NCI-H748 (cell line): ENCODE measurements around the gene NSD2.
A peak's percentile ranks its signal among the peaks of the same experiment; 100 is the strongest.

Experiments used
- DNase-seq: peaks from one replicate; lab custom pipeline; 2025; ENCODE audit not compliant: unreplicated experiment; lab: John Stamatoyannopoulos, UW

The NSD2 gene

DNA sequence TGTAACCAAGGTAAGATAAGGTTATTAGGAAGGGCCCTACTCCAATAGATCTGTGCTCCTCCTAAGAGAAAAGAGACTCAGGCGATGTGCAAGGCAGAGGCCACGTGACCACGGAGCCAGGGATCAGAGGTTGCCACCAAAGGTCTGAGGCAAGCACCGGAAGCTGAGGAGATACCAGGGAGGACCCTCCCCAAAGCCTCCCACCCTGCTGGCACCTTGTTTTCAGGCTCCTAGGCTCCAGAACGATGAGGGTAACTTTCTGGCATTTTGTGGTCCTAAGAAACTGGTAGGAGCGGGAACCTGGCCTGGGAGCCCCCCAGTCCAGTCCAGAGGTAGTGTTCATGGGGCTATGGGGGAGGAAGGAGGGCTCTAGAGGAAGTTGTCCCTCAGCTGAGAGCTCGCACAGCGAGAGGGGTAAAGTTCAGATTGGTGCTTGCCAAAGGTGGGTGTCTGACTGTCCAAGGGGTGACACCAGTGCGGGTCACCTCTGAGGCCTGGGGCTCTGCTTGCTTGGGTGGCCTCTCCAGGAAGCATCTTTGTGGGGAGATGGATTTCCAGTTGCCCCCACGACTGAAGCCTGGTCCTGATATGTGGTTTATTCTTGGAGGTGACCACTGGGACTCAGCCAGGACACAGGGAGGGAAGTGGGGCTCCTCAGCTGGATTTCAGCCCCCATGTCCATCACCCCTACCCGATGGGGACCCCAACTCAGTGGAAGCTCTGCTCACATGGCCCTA is 7.7 kb upstream of the NSD2 start:
- no peak for DNase-seq

DNA sequence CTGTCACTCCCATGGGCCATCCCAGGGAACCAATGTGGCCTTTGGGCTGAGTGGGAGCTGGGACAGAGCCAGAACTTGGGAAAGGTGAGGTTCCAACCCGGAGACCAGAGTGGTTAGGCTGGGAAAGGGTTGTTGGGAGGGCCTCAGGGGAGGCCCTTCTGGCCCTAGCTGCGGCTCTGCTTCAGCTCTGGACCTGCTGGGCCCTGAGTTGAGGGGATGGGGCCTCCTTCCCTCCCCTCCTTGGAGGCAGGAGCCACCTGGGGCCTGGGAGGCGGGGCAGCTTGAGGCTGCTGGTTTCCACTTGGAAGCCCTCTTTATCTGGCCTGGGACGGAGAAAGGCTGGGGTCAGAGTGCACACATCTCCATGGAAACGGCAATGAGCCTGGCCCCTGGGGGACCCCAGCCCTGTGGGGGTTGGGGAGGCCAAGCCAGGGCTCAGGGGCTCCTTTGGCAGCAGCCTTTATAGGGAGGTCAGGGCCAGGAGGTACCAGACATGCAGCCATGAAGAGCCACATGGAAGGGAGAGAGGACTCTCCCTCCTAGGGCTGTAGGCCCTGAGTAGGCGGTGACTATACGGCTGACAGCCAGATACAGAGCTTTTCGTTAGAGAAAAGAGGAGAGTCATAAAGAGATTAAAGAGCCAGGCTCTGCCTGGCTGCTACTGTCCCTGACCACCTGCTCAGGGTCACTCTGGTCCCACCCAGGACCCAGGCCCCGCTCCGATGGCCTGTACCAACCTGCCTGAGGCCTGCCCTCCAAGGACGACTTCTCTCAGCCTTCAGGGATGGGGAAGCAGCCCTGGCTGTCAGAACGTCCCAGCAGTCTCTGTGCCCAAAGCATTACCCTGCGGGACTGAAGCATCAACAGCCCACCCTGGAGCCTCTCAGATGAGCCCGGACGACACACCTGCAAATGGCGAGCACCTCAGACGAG is 6.9 kb upstream of the NSD2 start:
- DNase-seq = no peak

DNA sequence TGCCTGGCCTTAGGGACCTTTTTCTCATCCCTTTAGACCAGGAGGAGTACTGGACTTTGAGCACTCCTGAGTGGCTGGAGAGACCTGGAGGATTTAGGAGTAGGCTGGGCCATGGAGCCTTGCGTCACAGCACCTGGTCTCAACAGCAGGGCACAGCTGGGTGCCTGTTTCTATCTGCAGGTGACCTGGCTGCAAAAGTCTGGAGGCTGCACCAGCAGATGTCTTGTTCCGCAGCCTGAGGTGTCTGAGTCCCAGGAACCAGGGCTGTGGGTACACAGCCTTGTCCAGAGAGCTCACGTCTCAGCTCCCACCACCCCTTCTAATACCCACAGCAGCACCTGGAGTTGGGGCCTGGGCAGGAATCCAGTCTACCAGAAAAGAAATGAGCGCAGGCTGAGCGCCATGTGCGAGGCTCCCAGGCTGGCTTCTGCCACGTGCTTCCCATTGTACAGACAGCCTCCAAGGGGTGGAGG is 5.0 kb upstream of the NSD2 start:
- no peak for DNase-seq

DNA sequence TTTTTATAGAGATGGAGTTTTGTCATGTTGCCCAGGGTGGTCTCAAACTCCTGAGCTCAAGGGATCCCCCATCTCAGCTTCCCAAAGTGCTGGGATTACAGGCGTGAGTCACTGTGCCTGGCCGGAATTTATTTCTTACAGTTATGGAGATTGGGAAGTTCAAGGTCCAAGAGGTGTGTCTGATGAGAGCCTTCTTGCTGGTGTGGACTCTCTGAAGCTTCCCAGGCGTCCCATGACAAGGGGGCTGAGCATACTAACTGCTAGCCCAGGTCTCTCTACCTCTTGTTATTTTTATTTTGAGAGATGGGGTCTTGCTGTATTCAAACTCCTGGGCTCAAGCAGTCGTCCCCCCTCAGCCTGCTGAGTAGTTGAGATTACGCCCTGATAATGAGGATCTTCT is 2.9 kb upstream of the NSD2 start:
- no peak for DNase-seq

DNA sequence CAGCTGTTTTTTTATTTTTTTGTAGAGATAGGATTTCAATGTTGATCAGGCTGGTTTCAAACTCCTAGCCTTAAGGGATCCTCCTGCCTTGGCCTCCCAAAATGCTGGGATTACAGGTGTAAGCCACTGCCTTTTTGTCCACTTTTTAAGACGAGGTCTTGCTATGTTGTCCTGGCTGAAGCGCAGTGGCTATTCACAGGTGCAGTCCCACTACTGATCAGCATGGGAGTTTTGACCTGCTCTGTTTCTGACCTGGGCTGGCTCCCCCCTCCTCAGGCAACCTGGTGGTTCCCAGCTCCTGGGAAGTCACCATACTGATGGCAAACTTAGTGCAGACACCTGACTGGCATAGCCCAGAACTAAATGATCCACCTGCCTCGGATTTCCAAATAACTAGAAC is 2.3 kb upstream of the NSD2 start:
- no peak for DNase-seq

DNA sequence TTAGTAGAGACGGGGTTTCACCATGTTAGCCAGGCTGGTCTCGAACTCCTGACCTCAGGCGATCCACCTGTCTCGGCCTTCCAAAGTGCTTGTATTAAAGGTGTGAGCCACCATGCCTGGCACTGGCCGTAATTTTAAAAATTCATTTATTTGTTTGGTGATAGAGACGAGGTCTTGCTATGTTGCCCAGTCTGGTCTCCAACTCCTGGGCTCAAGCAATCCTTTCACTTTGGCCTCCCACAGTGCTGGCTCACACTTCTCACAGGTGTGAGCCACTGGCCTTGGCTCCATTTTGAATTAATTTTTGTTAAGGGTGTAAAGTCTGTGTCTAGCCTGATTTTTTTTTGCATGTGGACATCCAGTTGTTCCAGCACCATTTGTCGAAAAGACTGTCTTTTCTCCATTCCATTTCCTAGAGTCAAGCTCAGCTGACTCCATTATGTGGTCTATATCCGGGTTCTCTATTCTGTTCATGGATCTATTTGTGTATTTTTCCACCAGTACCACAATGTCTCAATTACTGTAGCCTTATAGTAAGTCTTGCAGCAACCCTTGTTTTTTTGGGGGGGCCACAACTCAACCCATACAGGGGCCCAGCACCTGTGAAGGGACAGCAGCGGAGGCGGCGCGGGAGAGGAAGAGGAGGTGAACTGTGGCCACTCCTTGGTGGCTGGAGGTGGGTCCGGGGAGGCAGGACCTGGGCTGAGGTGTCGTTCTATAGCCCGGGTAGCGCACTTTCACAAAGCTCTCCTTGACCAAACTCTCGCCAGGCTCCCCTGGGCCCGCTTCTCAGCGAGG is 1.5 kb upstream of the NSD2 start:
- no peak for DNase-seq

DNA sequence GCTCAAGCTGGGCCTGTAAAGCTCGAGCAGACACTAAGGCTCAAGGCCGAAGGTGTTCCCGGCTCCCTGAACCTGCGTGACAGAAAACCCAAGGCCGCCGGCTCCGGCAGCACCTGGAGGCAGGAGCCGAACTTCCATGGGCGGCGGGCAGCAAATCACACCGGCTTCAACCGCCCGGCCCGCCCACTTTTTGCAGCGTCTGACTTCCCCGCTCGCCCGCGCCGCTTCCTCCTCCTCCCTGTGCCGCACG is 940 bp upstream of the NSD2 start:
- DNase-seq = peak; percentile 69

DNA sequence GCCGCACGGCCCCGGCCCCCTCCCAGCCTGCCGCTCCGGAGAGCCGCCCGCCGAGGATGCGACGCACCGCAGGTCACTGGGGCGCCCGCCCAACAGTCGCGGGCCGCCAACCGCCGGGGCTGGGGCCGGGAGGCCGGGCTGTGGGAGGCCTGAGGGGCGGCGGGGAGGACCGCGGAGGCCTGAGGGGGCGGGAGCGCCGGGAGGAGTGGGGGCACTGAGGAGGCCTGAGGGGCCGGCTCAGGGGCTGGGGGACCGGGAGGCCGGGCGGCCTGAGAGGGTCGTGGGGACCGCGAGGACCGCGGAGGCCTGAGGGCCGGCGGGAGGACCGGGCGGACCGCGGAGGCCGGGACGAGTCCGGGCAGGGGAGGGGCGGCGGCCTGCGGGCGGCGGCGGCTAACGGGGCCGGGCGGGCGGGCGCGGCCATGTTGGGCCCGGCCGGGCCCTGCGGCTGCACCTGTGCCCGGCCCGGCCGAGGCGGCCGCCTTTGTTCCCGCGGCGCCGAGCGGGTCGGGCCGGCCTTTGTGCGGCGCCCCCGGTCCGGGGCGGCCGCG is 353 bp downstream of the NSD2 start:
- peak; percentile 24 for DNase-seq

DNA sequence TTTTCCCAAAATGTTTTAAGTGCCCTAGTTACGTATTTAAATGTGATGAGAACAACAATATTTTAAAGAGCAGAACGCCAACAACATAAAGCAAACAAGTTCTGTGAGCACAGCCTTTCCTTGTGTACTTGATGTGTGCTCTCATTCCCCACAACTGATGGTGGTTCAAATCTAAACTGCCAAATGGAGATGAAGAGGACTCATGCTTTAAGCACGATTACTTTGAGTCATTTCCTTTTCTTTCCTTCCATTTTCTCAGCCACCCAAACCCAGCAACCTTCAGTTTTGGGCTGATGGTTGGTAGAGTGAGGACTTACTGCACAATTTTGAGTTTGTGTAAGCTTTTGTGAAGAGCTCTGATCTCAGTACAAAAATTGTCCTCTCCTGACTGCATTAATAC is 1.7 kb downstream of the NSD2 start:
- no peak for DNase-seq

DNA sequence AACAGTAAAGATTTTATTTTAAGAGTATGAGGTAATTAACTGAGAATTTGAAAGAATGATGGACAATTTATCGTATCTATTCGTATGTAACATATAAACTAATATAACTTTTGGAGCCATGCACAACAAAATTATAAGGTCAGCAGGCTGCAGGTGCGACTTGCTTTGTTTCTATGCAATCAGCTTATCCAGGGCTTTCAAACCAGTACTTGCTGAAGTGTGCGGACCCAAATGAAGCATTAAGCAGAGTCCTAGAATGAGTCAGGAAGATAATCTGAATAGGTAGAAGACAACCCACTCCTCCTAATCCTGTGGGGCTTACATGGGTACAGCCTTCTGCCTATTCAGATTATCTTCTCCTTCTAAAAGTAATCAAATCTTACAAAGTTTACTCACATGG is 2.1 kb downstream of the NSD2 start:
- no peak for DNase-seq

DNA sequence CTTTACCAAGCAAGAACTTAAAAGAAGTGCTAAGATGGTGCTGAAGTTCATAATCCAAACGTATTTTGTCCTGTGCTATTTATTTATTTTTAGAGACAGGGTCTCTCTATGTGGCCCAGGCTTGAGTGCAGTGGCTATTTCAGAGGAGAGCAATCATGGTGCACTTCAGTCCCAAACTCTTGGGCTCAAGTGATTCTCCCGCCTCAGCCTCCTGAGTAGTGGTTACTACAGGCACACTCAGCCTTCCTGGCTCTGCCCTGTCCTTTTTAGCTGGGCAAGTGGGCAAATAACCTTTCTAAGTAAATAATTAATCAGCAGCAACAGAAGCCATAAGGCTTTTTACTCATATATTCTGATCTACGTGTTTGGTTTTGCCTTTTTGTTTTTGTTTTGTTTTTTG is 2.6 kb downstream of the NSD2 start:
- DNase-seq = no peak

DNA sequence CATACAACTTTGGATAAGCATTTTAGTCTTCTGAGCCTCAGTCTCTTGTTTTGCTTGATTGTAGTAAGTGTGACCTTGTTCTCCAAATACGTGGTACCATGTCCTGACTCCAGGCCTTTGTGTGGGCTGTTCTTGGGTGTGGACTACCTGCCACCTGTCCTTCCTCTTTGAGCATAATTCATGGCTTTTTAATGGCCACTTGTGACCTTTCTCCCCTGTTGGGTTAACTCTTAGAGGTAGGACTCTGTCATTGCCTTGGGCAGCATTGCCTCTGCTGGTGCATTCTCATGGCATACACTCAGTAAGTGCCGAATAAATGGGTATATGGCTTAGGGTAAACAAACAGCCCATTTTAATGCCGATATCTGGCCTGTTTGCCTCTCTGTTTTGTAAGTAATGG is 3.0 kb downstream of the NSD2 start:
- DNase-seq = peak; percentile 2

DNA sequence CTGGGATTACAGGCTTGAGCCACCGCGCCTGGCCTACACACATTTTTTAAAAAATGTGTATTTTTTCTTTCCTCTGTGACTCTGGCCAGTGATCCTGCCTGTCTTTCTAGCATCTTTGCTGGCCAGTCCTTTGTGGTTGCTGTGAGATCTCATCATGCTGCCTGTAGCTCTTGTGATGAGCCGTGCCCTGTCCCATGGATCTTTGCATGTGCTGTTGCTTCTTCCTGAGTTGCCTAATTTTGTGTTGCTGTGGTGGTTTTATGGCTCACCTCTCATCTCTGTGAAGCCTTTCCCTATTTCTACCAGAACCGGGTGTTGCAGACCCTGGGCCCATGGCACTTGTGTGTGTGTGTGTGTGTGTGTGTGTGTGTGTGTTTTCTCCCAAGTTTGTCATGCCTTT is 8.3 kb downstream of the NSD2 start:
- DNase-seq = no peak

DNA sequence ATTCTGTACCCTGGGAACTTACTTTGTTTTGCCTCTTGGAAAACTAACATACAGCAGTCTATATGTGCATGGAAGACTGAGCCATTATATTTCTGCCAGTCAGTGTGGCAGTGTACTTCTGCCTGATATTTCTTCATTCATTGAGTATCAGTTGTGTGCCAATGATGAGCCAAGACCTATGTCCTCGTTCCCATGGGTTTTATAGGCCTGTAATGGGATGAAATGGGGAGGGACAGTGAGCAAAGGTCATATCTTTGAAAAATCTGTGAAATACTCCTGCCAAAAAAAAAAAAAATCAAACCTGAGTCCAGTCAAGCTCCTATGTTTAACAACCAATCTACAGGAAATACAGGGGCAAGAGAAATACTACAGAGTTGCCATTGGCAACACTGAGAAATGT is 9.1 kb downstream of the NSD2 start:
- DNase-seq = no peak

DNA sequence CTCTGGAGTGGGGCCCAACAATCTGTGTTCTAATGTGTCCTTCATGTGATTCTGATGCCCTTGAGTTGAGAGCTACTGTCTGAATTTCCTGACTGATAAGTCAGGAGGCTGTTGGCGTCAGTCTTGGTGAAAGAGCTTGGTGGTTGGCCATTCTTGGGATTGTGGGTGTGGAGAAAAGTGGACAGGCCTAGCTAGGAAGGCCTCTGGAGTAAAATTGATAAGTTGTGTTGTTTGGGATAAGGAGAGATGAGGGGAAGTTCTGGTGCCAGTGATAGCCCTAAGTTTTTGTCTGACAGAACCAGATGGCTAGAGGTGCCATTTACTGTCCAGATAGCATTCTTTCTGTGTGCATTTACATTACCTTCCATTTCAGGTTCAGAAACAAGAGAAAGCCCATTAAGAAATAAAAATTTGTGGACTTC is 11.7 kb downstream of the NSD2 start:
- no peak for DNase-seq

DNA sequence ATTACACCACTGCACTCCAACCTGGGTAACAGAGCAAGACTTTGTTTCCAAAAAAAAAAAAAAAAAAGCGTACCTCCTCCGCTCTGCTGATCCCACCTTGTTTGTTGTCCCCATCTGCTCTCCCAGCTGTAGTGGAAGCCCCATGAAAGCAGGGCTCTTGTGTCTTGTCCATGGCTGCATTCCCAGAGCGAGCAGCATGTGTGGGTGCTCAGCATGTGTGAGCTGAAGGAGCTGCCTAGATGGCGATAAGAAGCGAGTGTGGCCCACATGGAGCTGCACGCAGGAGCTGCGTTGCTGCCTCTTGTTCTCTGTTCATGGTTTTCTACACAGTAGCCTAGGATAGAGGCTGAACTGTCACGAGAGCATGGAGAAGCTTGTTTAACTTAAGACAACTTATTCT is 12.4 kb downstream of the NSD2 start:
- no peak for DNase-seq

DNA sequence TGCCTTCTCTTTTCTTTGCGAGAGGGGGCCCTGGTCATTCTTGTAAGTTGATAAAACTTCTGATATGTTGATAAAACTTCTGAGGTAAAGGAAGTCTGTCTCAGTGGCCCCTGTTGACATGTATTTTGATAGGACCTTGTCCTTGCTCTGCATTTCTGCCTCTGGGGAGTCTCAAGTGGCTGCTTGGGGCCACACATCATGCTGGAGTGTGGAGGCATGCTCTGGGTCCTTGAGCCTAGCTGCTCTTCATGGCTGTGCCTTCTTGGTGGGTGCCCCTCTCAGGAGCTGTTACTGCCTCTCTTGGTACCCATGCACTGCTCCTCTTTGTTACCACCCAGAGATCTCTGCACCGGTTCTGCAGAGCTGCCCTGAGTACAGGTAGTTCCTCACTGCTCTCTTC is 14.2 kb downstream of the NSD2 start:
- no peak for DNase-seq

DNA sequence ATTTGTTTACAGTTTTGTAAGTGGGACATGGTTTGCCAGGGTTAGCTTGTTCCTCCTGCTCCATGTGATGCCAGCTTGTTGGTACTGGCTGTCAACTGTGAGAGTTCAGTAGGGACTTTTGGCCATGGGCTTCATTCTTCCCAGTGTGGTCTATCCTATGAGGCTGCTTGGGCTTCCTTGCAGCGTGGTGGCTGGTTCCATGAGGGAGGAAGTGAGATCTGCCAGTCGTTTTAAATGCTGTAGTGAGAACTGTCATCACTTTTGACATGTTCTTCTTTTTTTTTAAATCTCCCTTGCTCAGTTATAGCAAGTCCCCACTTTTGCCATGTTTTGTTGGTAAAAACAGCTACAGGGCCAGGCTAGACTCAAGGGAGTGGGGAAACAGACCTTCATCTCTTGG is 15.9 kb downstream of the NSD2 start:
- DNase-seq = no peak

DNA sequence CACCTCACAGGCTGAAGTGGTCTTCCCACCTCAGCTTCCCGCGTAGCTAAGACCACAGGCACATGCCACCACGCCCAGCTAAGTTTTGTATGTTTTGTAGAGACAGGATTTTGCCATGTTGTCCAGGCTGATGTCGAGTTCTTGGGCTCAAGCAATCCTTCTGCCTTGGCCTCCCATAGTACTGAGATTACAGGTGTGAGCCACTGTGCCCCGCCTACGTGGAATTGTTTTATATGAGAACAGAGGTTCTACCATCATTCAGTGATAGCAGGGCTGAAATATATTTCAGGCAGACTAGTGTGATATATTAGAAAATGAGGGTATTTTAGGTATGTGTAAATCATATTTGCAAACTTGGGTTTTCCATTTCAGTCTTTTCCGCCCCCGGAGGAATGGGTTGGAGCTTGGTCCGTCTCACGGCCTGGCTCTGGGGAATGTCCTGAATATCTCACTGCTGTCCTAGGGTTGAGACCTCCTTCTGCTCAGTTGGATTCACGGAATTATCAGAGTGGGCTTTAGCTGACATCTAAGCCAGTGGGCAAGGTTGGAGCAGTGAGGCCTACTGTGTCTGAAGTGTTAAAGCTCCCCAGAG is 19.9 kb downstream of the NSD2 start:
- no peak for DNase-seq

DNA sequence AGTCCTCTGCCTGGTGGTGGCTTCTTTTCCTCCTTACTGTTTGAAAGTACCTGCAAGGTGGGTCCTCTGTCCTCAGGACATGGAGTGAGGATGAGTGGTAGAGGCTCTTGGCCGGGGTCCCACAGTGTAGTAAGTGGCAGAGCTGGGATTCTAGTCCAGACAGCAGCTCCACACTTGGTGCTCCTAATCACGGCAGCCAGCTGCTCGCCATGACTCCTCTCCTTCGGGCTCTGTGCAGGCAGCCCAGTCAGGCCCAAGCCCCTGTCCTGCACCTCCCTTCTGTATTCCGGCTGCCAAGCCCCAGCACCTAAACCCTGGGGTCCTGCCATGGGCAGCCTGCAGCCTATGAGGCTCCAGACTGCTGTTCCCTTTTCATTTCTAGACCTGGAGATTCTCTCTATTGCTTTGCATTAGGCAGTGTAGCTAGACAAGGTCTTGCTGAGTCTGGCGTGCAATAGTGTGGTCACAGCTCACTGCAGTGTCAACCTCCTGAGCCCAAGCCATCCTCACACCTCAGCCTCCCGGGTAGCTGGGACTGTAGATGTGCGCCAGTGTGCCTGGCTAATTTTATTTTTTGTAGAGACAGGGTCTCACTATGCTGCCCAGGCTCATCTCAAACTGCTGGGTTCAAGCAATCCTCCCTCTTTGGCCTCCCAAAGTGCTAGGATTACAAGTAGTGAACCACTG is 24.9 kb downstream of the NSD2 start:
- DNase-seq = no peak

DNA sequence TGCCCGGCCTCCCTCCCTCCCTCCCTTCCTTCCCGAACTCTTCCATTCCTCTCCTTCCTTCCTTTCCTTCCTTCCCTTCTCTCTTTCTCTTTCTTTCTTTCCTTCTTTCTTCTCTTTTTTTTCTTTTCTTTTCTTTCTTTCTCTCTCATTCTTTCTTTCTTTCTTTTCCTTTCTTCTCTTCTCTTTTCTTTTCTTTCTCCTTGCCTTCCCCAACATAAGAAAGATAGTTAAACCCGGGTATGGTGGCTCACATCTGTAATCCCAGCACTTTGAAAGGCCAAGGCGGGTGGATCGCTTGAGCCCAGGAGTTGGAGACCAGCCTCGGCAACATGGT is 25.4 kb downstream of the NSD2 start:
- no peak for DNase-seq
